ENCODE results near the gene HPSE2.

DNA sequence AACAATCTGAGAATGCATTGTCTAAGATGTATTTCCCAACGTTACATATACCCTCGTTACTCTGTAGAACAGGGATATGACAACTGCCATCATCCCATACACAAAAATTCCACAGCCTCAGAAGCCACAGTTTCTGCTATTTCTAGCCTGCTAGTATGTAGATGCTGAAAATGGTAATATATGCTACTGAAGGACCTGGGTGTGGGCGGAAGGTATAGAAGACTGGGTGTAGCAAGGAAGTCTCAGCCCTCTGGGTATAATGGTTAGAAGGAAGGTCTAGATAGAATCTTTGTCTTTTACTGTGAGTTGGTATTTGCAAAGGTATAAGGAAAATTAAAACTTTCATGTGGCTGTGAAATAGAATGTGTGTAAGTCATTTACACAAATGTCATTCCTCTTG lies 709.7 kb downstream of the HPSE2 start:
- TF ChIP-seq POLR2A (IDR thresholded peaks at IDR 0.05; ENCODE audit: insufficient read depth in 1 of 2, low read depth in 2 of 2, low read length in 2 of 2), result no peak
- no peak for TF ChIP-seq NCOA1 (CRISPR knock-in tag; IDR thresholded peaks at IDR 0.05)
- TF ChIP-seq POLR2AphosphoS2 (IDR thresholded peaks at IDR 0.05; ENCODE audit: low read depth, low read length), result no peak
- no peak for TF ChIP-seq ZNF12 (CRISPR knock-in tag; IDR thresholded peaks at IDR 0.05)
- TF ChIP-seq EP300 (IDR thresholded peaks at IDR 0.05; ENCODE audit: low read depth in 2 of 2, low read length in 2 of 2), result no peak
- no peak for TF ChIP-seq EP300 (CRISPR knock-in tag; IDR thresholded peaks at IDR 0.05; ENCODE audit: borderline replicate concordance)
- TF ChIP-seq ZFX (CRISPR knock-in tag; IDR thresholded peaks at IDR 0.05; ENCODE audit: low read depth), result no peak
- TF ChIP-seq, protein P1, sequence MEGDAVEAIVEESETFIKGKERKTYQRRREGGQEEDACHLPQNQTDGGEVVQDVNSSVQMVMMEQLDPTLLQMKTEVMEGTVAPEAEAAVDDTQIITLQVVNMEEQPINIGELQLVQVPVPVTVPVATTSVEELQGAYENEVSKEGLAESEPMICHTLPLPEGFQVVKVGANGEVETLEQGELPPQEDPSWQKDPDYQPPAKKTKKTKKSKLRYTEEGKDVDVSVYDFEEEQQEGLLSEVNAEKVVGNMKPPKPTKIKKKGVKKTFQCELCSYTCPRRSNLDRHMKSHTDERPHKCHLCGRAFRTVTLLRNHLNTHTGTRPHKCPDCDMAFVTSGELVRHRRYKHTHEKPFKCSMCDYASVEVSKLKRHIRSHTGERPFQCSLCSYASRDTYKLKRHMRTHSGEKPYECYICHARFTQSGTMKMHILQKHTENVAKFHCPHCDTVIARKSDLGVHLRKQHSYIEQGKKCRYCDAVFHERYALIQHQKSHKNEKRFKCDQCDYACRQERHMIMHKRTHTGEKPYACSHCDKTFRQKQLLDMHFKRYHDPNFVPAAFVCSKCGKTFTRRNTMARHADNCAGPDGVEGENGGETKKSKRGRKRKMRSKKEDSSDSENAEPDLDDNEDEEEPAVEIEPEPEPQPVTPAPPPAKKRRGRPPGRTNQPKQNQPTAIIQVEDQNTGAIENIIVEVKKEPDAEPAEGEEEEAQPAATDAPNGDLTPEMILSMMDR (CRISPR knock-in tag; IDR thresholded peaks at IDR 0.05), result no peak
- no peak for TF ChIP-seq ARHGAP35 (CRISPR knock-in tag; IDR thresholded peaks at IDR 0.05; ENCODE audit: borderline replicate concordance)
